Measurements from ENCODE around the gene IYD. TPM values are rescaled to one million over a fixed set of nuclear protein-coding genes. Genes with fewer than 3 reads are reported as not detected.

IYD gene
- total RNA-seq, 4 donors from 2014 or later, result 0.83 to 57.0 (median 36.8) TPM

GRCh38 chr6:150412221-150412620 is 43.4 kb downstream of the IYD start:
- DNase-seq, result no peak
- TF ChIP-seq CTCF (IDR thresholded peaks at IDR 0.05) (no peak), POLR2A (IDR thresholded peaks at IDR 0.05) (no peak)
- H3K27me3 ChIP-seq, result no peaks in the 10 kb centered on the region
- H3K36me3 ChIP-seq, result no peaks in the 10 kb centered on the region
- H3K27ac ChIP-seq, result no peak overlapping the region
- no peak overlapping the region for H3K4me3 ChIP-seq
- H3K9me3 ChIP-seq, result no peaks in the 10 kb centered on the region
- peaks cover 0 to 20% (median 0%) of the 10 kb centered on the region in 4 donors for H3K4me1 ChIP-seq

GRCh38 chr6:150413198-150413597 is 44.4 kb downstream of the IYD start:
- no peaks in the 10 kb centered on the region for H3K27me3 ChIP-seq
- H3K4me1 ChIP-seq, result peaks cover 0 to 20% (median 0%) of the 10 kb centered on the region in 4 donors
- H3K36me3 ChIP-seq, result no peaks in the 10 kb centered on the region
- TF ChIP-seq CTCF (IDR thresholded peaks at IDR 0.05) (no peak), POLR2A (IDR thresholded peaks at IDR 0.05) (no peak)
- no peak overlapping the region for H3K4me3 ChIP-seq
- H3K27ac ChIP-seq, result no peak overlapping the region
- no peaks in the 10 kb centered on the region for H3K9me3 ChIP-seq
- DNase-seq, result no peak

GRCh38 chr6:150413781-150414281 is 45.0 kb downstream of the IYD start:
- no peaks in the 10 kb centered on the region for H3K36me3 ChIP-seq
- H3K4me1 ChIP-seq, result peaks cover 0 to 20% (median 0%) of the 10 kb centered on the region in 4 donors
- no peak for DNase-seq
- H3K27ac ChIP-seq, result no peak overlapping the region
- TF ChIP-seq POLR2A (IDR thresholded peaks at IDR 0.05) (no peak), CTCF (IDR thresholded peaks at IDR 0.05) (no peak)
- no peaks in the 10 kb centered on the region for H3K27me3 ChIP-seq
- no peak overlapping the region for H3K4me3 ChIP-seq
- H3K9me3 ChIP-seq, result no peaks in the 10 kb centered on the region

- TF ChIP-seq CTCF (IDR thresholded peaks at IDR 0.05), result no peak
- no peak for TF ChIP-seq POLR2A (IDR thresholded peaks at IDR 0.05)
- Histone ChIP-seq H3K9me3 (no peaks in the 10 kb centered on the region), H3K36me3 (no peaks in the 10 kb centered on the region), H3K4me1 (no peaks in the 10 kb centered on the region), H3K27ac (no peak overlapping the region), H3K4me3 (no peak overlapping the region), H3K27me3 (no peaks in the 10 kb centered on the region)
- DNase-seq, result no peak
Observed at GRCh38 chr6:150416128-150416527, 47.3 kb downstream of the IYD start.

- Histone ChIP-seq H3K36me3 (no peaks in the 10 kb centered on the region), H3K4me3 (no peak overlapping the region), H3K27me3 (no peaks in the 10 kb centered on the region), H3K4me1 (no peaks in the 10 kb centered on the region), H3K27ac (no peak overlapping the region), H3K9me3 (no peaks in the 10 kb centered on the region)
- DNase-seq, result no peak
- no peak for TF ChIP-seq CTCF (IDR thresholded peaks at IDR 0.05)
- TF ChIP-seq POLR2A (IDR thresholded peaks at IDR 0.05), result no peak
Observed at GRCh38 chr6:150417250-150417649, 48.4 kb downstream of the IYD start.
